ENCODE data around the gene ORMDL2.

Gene ORMDL2

GRCh38 chr12:55817345-55818139 is at the start of gene ORMDL2, which contains the start of gene SARNP:
ORMDL2 (plus strand) TSS chr12:55818041; CDS start chr12:55819000, 959 bp downstream.
SARNP (minus strand) TSS chr12:55817724; CDS start chr12:55817701, 23 bp downstream.
- DNase-seq (ENCODE audit: extremely low read depth in 1 of 2, low read depth in 1 of 2), result peak; percentile 87 to 98

GRCh38 chr12:55771736-55772135 is 46.1 kb upstream of the ORMDL2 start:
- DNase-seq (ENCODE audit: extremely low read depth in 1 of 2, low read depth in 1 of 2), result no peak

GRCh38 chr12:55777856-55778255 is 40.0 kb upstream of the ORMDL2 start:
- DNase-seq (ENCODE audit: extremely low read depth in 1 of 2, low read depth in 1 of 2), result no peak

GRCh38 chr12:55780685-55781084 is 37.2 kb upstream of the ORMDL2 start:
- DNase-seq (ENCODE audit: extremely low read depth in 1 of 2, low read depth in 1 of 2), result no peak

- DNase-seq (ENCODE audit: extremely low read depth in 1 of 2, low read depth in 1 of 2), result no peak
Measured at GRCh38 chr12:55788546-55788945, 29.3 kb upstream of the ORMDL2 start.

GRCh38 chr12:55789171-55789570 is 28.7 kb upstream of the ORMDL2 start:
- DNase-seq (ENCODE audit: extremely low read depth in 1 of 2, low read depth in 1 of 2), result no peak

GRCh38 chr12:55789893-55790292 is 27.9 kb upstream of the ORMDL2 start:
- no peak for DNase-seq (ENCODE audit: extremely low read depth in 1 of 2, low read depth in 1 of 2)

GRCh38 chr12:55795950-55796349 is 21.9 kb upstream of the ORMDL2 start:
- DNase-seq (ENCODE audit: extremely low read depth in 1 of 2, low read depth in 1 of 2), result no peak

- no peak for DNase-seq (ENCODE audit: extremely low read depth in 1 of 2, low read depth in 1 of 2)
Measured at GRCh38 chr12:55797068-55797467, 20.8 kb upstream of the ORMDL2 start.

GRCh38 chr12:55797550-55797949 is 20.3 kb upstream of the ORMDL2 start:
- DNase-seq (ENCODE audit: extremely low read depth in 1 of 2, low read depth in 1 of 2), result no peak

- DNase-seq (ENCODE audit: extremely low read depth in 1 of 2, low read depth in 1 of 2), result no peak
Measured at GRCh38 chr12:55806982-55807381, 10.9 kb upstream of the ORMDL2 start.

- DNase-seq (ENCODE audit: extremely low read depth in 1 of 2, low read depth in 1 of 2), result no peak
Measured at GRCh38 chr12:55809274-55809673, 8.6 kb upstream of the ORMDL2 start.

GRCh38 chr12:55812088-55812487 is 5.8 kb upstream of the ORMDL2 start:
- DNase-seq (ENCODE audit: extremely low read depth in 1 of 2, low read depth in 1 of 2), result no peak

- no peak for DNase-seq (ENCODE audit: extremely low read depth in 1 of 2, low read depth in 1 of 2)
Measured at GRCh38 chr12:55814257-55814656, 3.6 kb upstream of the ORMDL2 start.

- no peak for DNase-seq (ENCODE audit: extremely low read depth in 1 of 2, low read depth in 1 of 2)
Measured at GRCh38 chr12:55815473-55815872, 2.4 kb upstream of the ORMDL2 start.

GRCh38 chr12:55816881-55817344 is 928 bp upstream of the ORMDL2 start:
- no peak for DNase-seq (ENCODE audit: extremely low read depth in 1 of 2, low read depth in 1 of 2)

- no peak for DNase-seq (ENCODE audit: extremely low read depth in 1 of 2, low read depth in 1 of 2)
Measured at GRCh38 chr12:55818140-55818728, 393 bp downstream of the ORMDL2 start.

GRCh38 chr12:55818886-55819285 is 1.0 kb downstream of the ORMDL2 start:
- no peak for DNase-seq (ENCODE audit: extremely low read depth in 1 of 2, low read depth in 1 of 2)

GRCh38 chr12:55820679-55821078 is 2.8 kb downstream of the ORMDL2 start:
- no peak for DNase-seq (ENCODE audit: extremely low read depth in 1 of 2, low read depth in 1 of 2)

- no peak for DNase-seq (ENCODE audit: extremely low read depth in 1 of 2, low read depth in 1 of 2)
Measured at GRCh38 chr12:55822228-55822627, 4.4 kb downstream of the ORMDL2 start.

GRCh38 chr12:55823419-55823818 is 5.6 kb downstream of the ORMDL2 start:
- no peak for DNase-seq (ENCODE audit: extremely low read depth in 1 of 2, low read depth in 1 of 2)

GRCh38 chr12:55824726-55825125 is 6.9 kb downstream of the ORMDL2 start:
- DNase-seq (ENCODE audit: extremely low read depth in 1 of 2, low read depth in 1 of 2), result no peak

All from stimulated activated CD8-positive, alpha-beta memory T cell treated with anti-CD3 and anti-CD28 coated beads, Interleukin-7, amount 100 ng/mL, for 48 hours (primary cell).